Liver (tissue), 3 donors: ENCODE measurements around the gene CXXC5.

ENCODE experiments used
- CTCF ChIP-seq: fragments of 150-350 bp; IDR thresholded peaks from 2 replicates; pipeline ENCODE4 v1.5.1; 2017; ENCODE audit warnings: improper control_type of control experiment, low read depth, low read length; ENCODE audit not compliant: missing input control
- EGR1 ChIP-seq, 2 donors: IDR thresholded peaks; 2 replicates each; pipeline ENCODE4 v1.6.1; 2016 to 2018; ENCODE audit warnings: antibody characterized with exemption in 2 of 2, low read depth in 2 of 2
- GABPA ChIP-seq, 2 donors: IDR thresholded peaks in 1 of 2; conservative IDR thresholded peaks in 1 of 2; 2 replicates each; pipeline ENCODE4 v1.6.1; 2016; ENCODE audit warnings: antibody characterized with exemption in 2 of 2, mild to moderate bottlenecking in 1 of 2, moderate library complexity in 1 of 2
- JUND ChIP-seq, 2 donors: IDR thresholded peaks; 2 replicates each; pipeline ENCODE4 v1.6.1; 2016; ENCODE audit warnings: antibody characterized with exemption in 2 of 2
- REST ChIP-seq: IDR thresholded peaks from 2 replicates; pipeline ENCODE4 v1.6.1; 2016; ENCODE audit warnings: antibody characterized with exemption, mild to moderate bottlenecking
- RXRA ChIP-seq, 2 donors: IDR thresholded peaks; 2 replicates each; pipeline ENCODE4 v1.6.1; 2017 to 2018; ENCODE audit warnings: antibody characterized with exemption in 2 of 2, mild to moderate bottlenecking in 1 of 2
- YY1 ChIP-seq: IDR thresholded peaks from 2 replicates; pipeline ENCODE4 v1.6.1; 2016; ENCODE audit warnings: antibody characterized with exemption, mild to moderate bottlenecking
- ZBTB33 ChIP-seq: IDR thresholded peaks from 2 replicates; pipeline ENCODE4 v1.6.1; 2016; ENCODE audit warnings: antibody characterized with exemption
- donor health status: healthy.
- donor health status: healthy.

- TF ChIP-seq ZBTB33 (no peak), CTCF (no peak), YY1 (no peak), RXRA (IDR thresholded peaks at IDR 0.05) (no peak), EGR1 (IDR thresholded peaks at IDR 0.05; ENCODE audit: low read depth in 2 of 2) (no peak), JUND (IDR thresholded peaks at IDR 0.05) (no peak), REST (no peak), GABPA (IDR thresholded peaks at IDR 0.05 in 1 of 2, conservative IDR thresholded peaks at IDR 0.05 in 1 of 2) (no peak)
Measured at GRCh38 chr5:139631520-139632165, 16.5 kb upstream of the CXXC5 start.
